ENCODE results near the gene ZSCAN21.
A peak's percentile ranks its signal among the peaks of the same experiment; 100 is the strongest.

The ZSCAN21 gene

DNA sequence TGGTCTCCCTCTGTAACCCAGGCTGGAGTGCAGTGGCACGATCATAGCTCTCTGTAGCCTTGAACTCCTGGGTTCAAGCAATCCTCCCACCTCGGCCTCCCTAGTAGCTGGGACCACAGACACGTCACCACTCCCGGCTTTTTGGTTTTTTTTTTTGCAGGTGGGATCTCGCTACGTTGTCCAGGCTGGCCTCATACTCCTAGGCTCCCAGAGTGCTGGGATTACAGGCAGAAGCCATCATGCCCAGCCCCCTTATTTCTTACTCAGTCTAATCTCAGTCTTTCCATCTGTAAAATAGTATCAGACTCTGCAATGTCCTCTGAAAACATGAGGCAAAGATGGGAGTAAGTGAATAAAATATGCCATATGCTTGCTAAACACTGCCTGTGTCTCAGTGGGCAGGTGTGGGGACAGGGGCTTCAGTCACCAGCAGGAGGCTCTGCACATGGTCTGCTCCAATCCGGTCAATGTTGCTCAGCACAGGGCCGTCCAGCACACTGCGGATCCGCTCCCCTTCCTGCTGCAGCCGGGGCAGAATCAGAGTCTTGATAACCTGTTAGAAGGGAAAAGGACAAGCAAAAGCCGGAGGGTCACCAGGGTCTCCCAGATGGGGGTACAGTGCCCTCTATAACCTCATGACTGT lies 60.1 kb downstream of the ZSCAN21 start:
- ChIA-PET CTCF (interaction anchor here (0.6 kb wide), 1 partner anchor 744 kb away, joined by 3 read pairs; no protein-coding TSS in a partner anchor), POLR2A (interaction anchor here (1.2 to 1.5 kb wide), 2 partner anchors 8 to 11 kb away, joined by 3 to 6 read pairs; partner anchors contain the start of gene AP4M1)
- peaks cover 15 to 79% of the 10 kb centered on the region in 2 experiments; a peak in 2 of 3 replicates for H3K36me3 ChIP-seq (ENCODE audit: control insufficient read depth in 2 of 2, insufficient read depth in 1 of 2, low read length in 2 of 2)

GRCh38 chr7:100111156-100111555 lies 61.6 kb downstream of the ZSCAN21 start:
- no peak overlapping the region for H3K27ac ChIP-seq (ENCODE audit: extremely low read depth, low read depth, low read length)
- peaks cover 15 to 66% of the 10 kb centered on the region in 2 experiments; a peak in 2 of 3 replicates for H3K36me3 ChIP-seq (ENCODE audit: control insufficient read depth in 2 of 2, insufficient read depth in 1 of 2, low read length in 2 of 2)
- ChIA-PET CTCF (no interaction called here), POLR2A (interaction anchor here (1.5 kb wide), 1 partner anchor 9 kb away, joined by 6 read pairs; the partner anchor contains the start of gene AP4M1)
- no peak for TF ChIP-seq ZNF394 (tag by site-specific recombination; IDR thresholded peaks at IDR 0.05; ENCODE audit: borderline replicate concordance)
- no peak for TF ChIP-seq ZBTB8A (tag by site-specific recombination; IDR thresholded peaks at IDR 0.05)
- TF ChIP-seq GLI2 (tag by site-specific recombination; IDR thresholded peaks at IDR 0.05; ENCODE audit: borderline replicate concordance, low read depth): no peak
- no peak for TF ChIP-seq ZNF350 (tag by site-specific recombination; IDR thresholded peaks at IDR 0.05)
- TF ChIP-seq ZNF501 (tag by site-specific recombination; IDR thresholded peaks at IDR 0.05): no peak
- no peak for TF ChIP-seq BCL11A (tag by site-specific recombination; IDR thresholded peaks at IDR 0.05; ENCODE audit: low read depth)
- no peak for TF ChIP-seq ZBTB44 (tag by site-specific recombination; IDR thresholded peaks at IDR 0.05)
- no peak for TF ChIP-seq ZNF24 (tag by site-specific recombination; IDR thresholded peaks at IDR 0.05)
- TF ChIP-seq ZNF658 (tag by site-specific recombination; IDR thresholded peaks at IDR 0.05): no peak
- no peak for TF ChIP-seq SCRT2 (tag by site-specific recombination; IDR thresholded peaks at IDR 0.05)
- TF ChIP-seq ZNF707 (tag by site-specific recombination; IDR thresholded peaks at IDR 0.05): no peak
- no peak for TF ChIP-seq ZNF488 (tag by site-specific recombination; IDR thresholded peaks at IDR 0.05)
- no peak for TF ChIP-seq ZNF16 (tag by site-specific recombination; IDR thresholded peaks at IDR 0.05; ENCODE audit: low read depth)
- no peak for TF ChIP-seq ZNF654 (tag by site-specific recombination; IDR thresholded peaks at IDR 0.05; ENCODE audit: low read depth)
- TF ChIP-seq ZNF133 (tag by site-specific recombination; IDR thresholded peaks at IDR 0.05): no peak
- no peaks in the 10 kb centered on the region for H3K4me1 ChIP-seq (ENCODE audit: control insufficient read depth, insufficient read depth, low read length)
- no peaks in the 10 kb centered on the region for H3K9me3 ChIP-seq (ENCODE audit: control insufficient read depth, insufficient read depth, low read depth, low read length)
- no peak overlapping the region for H3K4me3 ChIP-seq (ENCODE audit: low read depth, low read length)

More for the DNA sequence above, 60.1 kb downstream of the ZSCAN21 start:
- H3K4me1 ChIP-seq (ENCODE audit: control insufficient read depth, insufficient read depth, low read length): no peaks in the 10 kb centered on the region
- no peak for TF ChIP-seq ZNF513 (tag by site-specific recombination; IDR thresholded peaks at IDR 0.05)
- no peak for TF ChIP-seq ZNF747 (tag by site-specific recombination; IDR thresholded peaks at IDR 0.05)
- no peak for TF ChIP-seq ZBTB7A (tag by site-specific recombination; IDR thresholded peaks at IDR 0.05; ENCODE audit: low read depth)
- no peak for TF ChIP-seq ZNF239 (tag by site-specific recombination; IDR thresholded peaks at IDR 0.05)
- TF ChIP-seq ZNF335 (tag by site-specific recombination; conservative IDR thresholded peaks at IDR 0.05): no peak
- TF ChIP-seq, protein P1, sequence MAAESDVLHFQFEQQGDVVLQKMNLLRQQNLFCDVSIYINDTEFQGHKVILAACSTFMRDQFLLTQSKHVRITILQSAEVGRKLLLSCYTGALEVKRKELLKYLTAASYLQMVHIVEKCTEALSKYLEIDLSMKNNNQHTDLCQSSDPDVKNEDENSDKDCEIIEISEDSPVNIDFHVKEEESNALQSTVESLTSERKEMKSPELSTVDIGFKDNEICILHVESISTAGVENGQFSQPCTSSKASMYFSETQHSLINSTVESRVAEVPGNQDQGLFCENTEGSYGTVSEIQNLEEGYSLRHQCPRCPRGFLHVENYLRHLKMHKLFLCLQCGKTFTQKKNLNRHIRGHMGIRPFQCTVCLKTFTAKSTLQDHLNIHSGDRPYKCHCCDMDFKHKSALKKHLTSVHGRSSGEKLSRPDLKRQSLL (tag by site-specific recombination; IDR thresholded peaks at IDR 0.05): no peak
- TF ChIP-seq ZFP37 (tag by site-specific recombination; IDR thresholded peaks at IDR 0.05): no peak
- no peak for TF ChIP-seq ZNF558 (tag by site-specific recombination; IDR thresholded peaks at IDR 0.05)
- TF ChIP-seq ZFP69B (tag by site-specific recombination; IDR thresholded peaks at IDR 0.05): no peak
- peak; percentile 64; the same call in 1 of the 2 replicates for TF ChIP-seq ZNF121 (tag by site-specific recombination; IDR thresholded peaks at IDR 0.05)
- no peak for TF ChIP-seq ZNF157 (tag by site-specific recombination; IDR thresholded peaks at IDR 0.05)
- TF ChIP-seq ZNF529 (tag by site-specific recombination; IDR thresholded peaks at IDR 0.05; ENCODE audit: insufficient replicate concordance): no peak
- 0 out of 2 replicates have a peak, but pooled peaks have one; percentile 2 for TF ChIP-seq ZBTB17 (tag by site-specific recombination; IDR thresholded peaks at IDR 0.05)
- no peak for TF ChIP-seq AEBP2 (tag by site-specific recombination; IDR thresholded peaks at IDR 0.05; ENCODE audit: borderline replicate concordance)
- no peak overlapping the region for H3K27ac ChIP-seq (ENCODE audit: extremely low read depth, low read depth, low read length)
- no peak overlapping the region for H3K4me3 ChIP-seq (ENCODE audit: low read depth, low read length)
- H3K9me3 ChIP-seq (ENCODE audit: control insufficient read depth, insufficient read depth, low read depth, low read length): no peaks in the 10 kb centered on the region
